GM12878 (cell line): ENCODE data around the gene OR1I1.

Source experiments
- ASH2L ChIP-seq: fragments of 300-600, 200-600 bp; sonication (generic); IDR thresholded peaks from 2 replicates; pipeline ENCODE4 v1.6.1; 2017; ENCODE audit warnings: low read depth, mild to moderate bottlenecking, borderline replicate concordance
- CHD1 ChIP-seq: IDR thresholded peaks from 2 replicates; pipeline ENCODE4 v1.6.1; 2012; ENCODE audit warnings: low read depth, low read length, improper control_type of control experiment
- CHD2 ChIP-seq: IDR thresholded peaks from 2 replicates; pipeline ENCODE4 v1.6.1; 2011; ENCODE audit warnings: low read depth, low read length, improper control_type of control experiment, borderline replicate concordance
- CREB1 ChIP-seq: IDR thresholded peaks from 2 replicates; pipeline ENCODE4 v1.6.1; 2012; ENCODE audit warnings: low read depth, mild to moderate bottlenecking, inconsistent platforms
- CTCF ChIP-seq, 3 experiments: IDR thresholded peaks in 2 of 3; conservative IDR thresholded peaks in 1 of 3; 2 replicates each; pipeline ENCODE4 v1.5.1; 2011; ENCODE audit warnings: low read depth in 3 of 3, low read length in 3 of 3, mild to moderate bottlenecking in 3 of 3, control low read depth in 2 of 3, moderate library complexity in 2 of 3, inconsistent platforms in 1 of 3, mixed read lengths in 1 of 3; ENCODE audit not compliant: control insufficient read depth in 2 of 3, insufficient read depth in 1 of 3; ENCODE audit errors: extremely low read depth in 1 of 3
- JUND ChIP-seq: IDR thresholded peaks from 2 replicates; pipeline ENCODE4 v1.6.1; 2012; ENCODE audit warnings: low read depth, mild to moderate bottlenecking, low read length, improper control_type of control experiment, moderate library complexity
- MAX ChIP-seq: IDR thresholded peaks from 2 replicates; pipeline ENCODE4 v1.6.1; 2012; ENCODE audit warnings: low read depth, low read length, improper control_type of control experiment
- MYC ChIP-seq: IDR thresholded peaks from 2 replicates; pipeline ENCODE4 v1.6.1; 2011; ENCODE audit warnings: mild to moderate bottlenecking, low read length, moderate library complexity, inconsistent platforms; ENCODE audit not compliant: insufficient read depth, insufficient replicate concordance, insufficient read length, severe bottlenecking
- POLR2A ChIP-seq: IDR thresholded peaks from 2 replicates; pipeline ENCODE4 v1.6.1; 2011; ENCODE audit warnings: low read depth, mild to moderate bottlenecking, low read length
- RAD21 ChIP-seq: IDR thresholded peaks from 2 replicates; pipeline ENCODE4 v1.6.1; 2011; ENCODE audit warnings: mild to moderate bottlenecking, low read depth, low read length, moderate library complexity; ENCODE audit not compliant: insufficient read depth
- REST ChIP-seq: IDR thresholded peaks from 2 replicates; pipeline ENCODE4 v1.6.1; 2012; ENCODE audit warnings: mild to moderate bottlenecking, low read depth, low read length
- ZNF24 ChIP-seq: fragments of 450-650 bp; IDR thresholded peaks from 2 replicates; pipeline ENCODE4 v1.6.1; 2017; ENCODE audit warnings: antibody characterized with exemption, mild to moderate bottlenecking

- TF ChIP-seq CHD1: no peak
- TF ChIP-seq ASH2L: no peak
- TF ChIP-seq REST: no peak
- no peak for TF ChIP-seq CTCF (IDR thresholded peaks at IDR 0.05 in 2 of 3, conservative IDR thresholded peaks at IDR 0.05 in 1 of 3; ENCODE audit: control insufficient read depth in 2 of 3, extremely low read depth in 1 of 3, insufficient read depth in 1 of 3, low read depth in 3 of 3, low read length in 3 of 3)
- TF ChIP-seq POLR2A: no peak
- TF ChIP-seq JUND: no peak
- TF ChIP-seq MAX: no peak
- no peak for TF ChIP-seq CHD2
- TF ChIP-seq ZNF24: no peak
- TF ChIP-seq RAD21: no peak
- TF ChIP-seq CREB1: no peak
- TF ChIP-seq MYC: no peak
These were observed 28.4 kb downstream of the OR1I1 start for GRCh38 chr19:15110418-15110815.
